ENCODE results near the gene ADGRG7. TPM values are rescaled to one million over a fixed set of nuclear protein-coding genes. Genes with fewer than 3 reads are reported as not detected.

Gene ADGRG7
- total RNA-seq, 1 donor from 2014 or later: not detected

DNA sequence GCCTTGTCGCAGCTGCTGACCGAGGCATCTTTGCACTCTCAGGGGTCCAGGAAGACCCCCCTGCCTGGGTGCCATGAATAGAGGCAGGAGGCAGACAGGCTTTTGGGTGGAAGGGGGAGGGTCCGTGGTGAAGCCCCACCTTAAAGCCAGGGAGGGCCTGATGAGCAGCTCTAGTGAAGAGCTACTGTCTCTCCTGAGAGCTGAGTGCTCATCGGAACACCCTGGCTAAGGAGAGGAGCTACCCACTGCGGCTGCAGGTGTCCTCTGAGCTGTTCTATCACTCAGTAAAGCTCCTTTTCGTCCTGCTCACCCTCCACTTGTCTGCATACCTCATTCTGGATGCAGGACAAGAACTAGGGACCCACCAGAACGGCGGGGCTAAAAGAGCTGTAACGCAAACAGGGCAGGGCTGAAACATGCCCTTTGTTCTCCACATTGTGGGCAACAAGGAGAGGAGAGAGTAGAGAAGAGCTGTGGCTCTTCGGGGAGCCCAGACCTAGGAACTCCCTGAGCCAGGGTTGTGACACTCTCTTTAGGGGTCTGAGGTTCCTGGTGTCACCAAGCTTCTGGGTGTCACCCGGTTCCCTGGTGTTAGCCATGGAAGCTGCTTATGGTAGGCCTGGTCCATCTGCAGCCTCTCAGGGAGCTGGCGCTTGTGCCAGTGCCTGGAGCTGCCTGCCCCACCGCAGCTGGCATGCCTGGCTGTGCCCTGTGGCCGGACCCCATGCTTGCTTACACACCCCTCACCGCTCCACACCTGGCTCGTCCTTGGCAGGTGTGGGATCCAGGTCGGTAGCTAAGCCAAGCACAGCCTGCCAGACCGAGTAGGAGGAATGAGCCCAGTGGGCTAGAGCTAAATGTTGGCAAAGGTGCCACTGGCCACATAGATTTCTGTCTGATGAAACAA lies 73.7 kb downstream of the ADGRG7 start:
- TF ChIP-seq, protein P1, sequence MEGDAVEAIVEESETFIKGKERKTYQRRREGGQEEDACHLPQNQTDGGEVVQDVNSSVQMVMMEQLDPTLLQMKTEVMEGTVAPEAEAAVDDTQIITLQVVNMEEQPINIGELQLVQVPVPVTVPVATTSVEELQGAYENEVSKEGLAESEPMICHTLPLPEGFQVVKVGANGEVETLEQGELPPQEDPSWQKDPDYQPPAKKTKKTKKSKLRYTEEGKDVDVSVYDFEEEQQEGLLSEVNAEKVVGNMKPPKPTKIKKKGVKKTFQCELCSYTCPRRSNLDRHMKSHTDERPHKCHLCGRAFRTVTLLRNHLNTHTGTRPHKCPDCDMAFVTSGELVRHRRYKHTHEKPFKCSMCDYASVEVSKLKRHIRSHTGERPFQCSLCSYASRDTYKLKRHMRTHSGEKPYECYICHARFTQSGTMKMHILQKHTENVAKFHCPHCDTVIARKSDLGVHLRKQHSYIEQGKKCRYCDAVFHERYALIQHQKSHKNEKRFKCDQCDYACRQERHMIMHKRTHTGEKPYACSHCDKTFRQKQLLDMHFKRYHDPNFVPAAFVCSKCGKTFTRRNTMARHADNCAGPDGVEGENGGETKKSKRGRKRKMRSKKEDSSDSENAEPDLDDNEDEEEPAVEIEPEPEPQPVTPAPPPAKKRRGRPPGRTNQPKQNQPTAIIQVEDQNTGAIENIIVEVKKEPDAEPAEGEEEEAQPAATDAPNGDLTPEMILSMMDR (IDR thresholded peaks at IDR 0.05): no peak
- H3K4me1 Mint-ChIP-seq (ENCODE audit: unreplicated experiment): no peaks in the 10 kb centered on the region
- H3K36me3 Mint-ChIP-seq (ENCODE audit: unreplicated experiment): peaks cover 2% of the 10 kb centered on the region
- H3K4me3 Mint-ChIP-seq (ENCODE audit: unreplicated experiment): no peak overlapping the region
- peaks cover 3% of the 10 kb centered on the region for H3K9me3 Mint-ChIP-seq (ENCODE audit: unreplicated experiment)
- no peak for DNase-seq (ENCODE audit: extremely low spot score, unreplicated experiment)
- H3K27me3 Mint-ChIP-seq (ENCODE audit: unreplicated experiment): peaks cover 29% of the 10 kb centered on the region
- H3K27ac Mint-ChIP-seq (ENCODE audit: unreplicated experiment): no peak overlapping the region

DNA sequence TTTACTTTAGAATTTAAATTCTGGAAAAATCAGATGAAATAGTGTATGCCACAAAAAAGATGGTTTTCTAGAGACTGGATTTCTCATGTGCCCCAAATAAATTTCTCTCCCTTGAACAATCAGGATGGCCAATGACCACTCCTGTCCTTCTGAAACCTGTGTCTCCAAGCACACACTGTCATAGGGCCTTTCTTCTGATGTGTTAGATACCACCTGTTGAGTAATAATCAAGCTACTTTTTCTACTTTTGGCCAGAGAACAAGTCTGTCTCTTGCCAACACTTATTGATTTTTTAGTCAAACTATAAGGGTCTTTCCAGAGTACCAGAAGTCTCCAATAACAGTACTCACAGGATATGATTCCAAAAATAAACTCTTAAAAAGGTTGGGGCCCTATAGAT lies 83.8 kb downstream of the ADGRG7 start:
- Mint-ChIP-seq H3K27me3 (ENCODE audit: unreplicated experiment) (peaks cover 68% of the 10 kb centered on the region), H3K9me3 (ENCODE audit: unreplicated experiment) (peaks cover 9% of the 10 kb centered on the region), H3K4me3 (ENCODE audit: unreplicated experiment) (no peak overlapping the region), H3K27ac (ENCODE audit: unreplicated experiment) (no peak overlapping the region), H3K36me3 (ENCODE audit: unreplicated experiment) (no peaks in the 10 kb centered on the region), H3K4me1 (ENCODE audit: unreplicated experiment) (peaks cover 3% of the 10 kb centered on the region)
- TF ChIP-seq, protein P1 (IDR thresholded peaks at IDR 0.05): no peak
- no peak for DNase-seq (ENCODE audit: extremely low spot score, unreplicated experiment)

DNA sequence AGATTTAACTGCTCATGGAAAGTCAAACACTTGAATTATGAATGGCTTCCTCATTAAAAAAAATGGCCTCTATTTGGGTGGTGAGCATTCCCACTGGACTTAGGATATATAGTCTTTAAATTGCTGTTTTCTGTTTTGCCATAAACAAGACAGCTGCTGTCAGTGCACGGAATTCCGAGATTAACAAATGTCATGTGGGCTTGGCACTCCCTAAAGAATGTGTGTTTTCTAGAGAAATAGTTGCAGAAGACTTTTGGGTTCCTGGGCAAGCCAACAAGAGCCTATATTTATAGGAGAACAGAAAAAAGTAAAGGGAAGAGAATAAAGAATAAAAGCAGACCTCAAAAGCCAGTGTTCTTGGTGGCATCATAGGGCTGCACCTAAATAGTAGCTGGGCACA lies 86.3 kb downstream of the ADGRG7 start:
- Mint-ChIP-seq H3K4me1 (ENCODE audit: unreplicated experiment) (peaks cover 3% of the 10 kb centered on the region), H3K36me3 (ENCODE audit: unreplicated experiment) (no peaks in the 10 kb centered on the region), H3K27ac (ENCODE audit: unreplicated experiment) (no peak overlapping the region), H3K9me3 (ENCODE audit: unreplicated experiment) (no peaks in the 10 kb centered on the region), H3K27me3 (ENCODE audit: unreplicated experiment) (peaks cover 72% of the 10 kb centered on the region), H3K4me3 (ENCODE audit: unreplicated experiment) (no peak overlapping the region)
- TF ChIP-seq, protein P1 (IDR thresholded peaks at IDR 0.05): no peak
- DNase-seq (ENCODE audit: extremely low spot score, unreplicated experiment): no peak

DNA sequence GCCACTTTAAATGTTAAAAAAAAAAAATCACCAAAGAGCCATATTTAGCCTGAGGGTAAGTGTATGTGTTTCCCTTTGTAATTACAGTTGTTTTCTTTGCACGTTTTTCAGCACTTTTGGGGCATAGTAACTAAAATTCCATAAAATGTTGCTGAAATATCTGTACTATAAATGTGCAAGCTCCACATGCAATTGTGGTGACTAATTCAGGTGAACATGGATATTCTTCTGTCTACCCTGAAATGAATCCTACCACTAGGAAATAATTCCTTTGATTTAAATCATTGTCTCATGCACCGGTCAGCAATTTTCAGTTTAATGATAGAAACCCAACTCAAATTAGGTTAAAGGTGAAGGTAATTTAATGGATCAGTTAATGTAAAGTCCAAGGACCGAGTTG lies 86.8 kb downstream of the ADGRG7 start:
- Mint-ChIP-seq H3K4me3 (ENCODE audit: unreplicated experiment) (no peak overlapping the region), H3K27me3 (ENCODE audit: unreplicated experiment) (peaks cover 76% of the 10 kb centered on the region), H3K27ac (ENCODE audit: unreplicated experiment) (no peak overlapping the region), H3K4me1 (ENCODE audit: unreplicated experiment) (peaks cover 3% of the 10 kb centered on the region), H3K36me3 (ENCODE audit: unreplicated experiment) (no peaks in the 10 kb centered on the region), H3K9me3 (ENCODE audit: unreplicated experiment) (no peaks in the 10 kb centered on the region)
- DNase-seq (ENCODE audit: extremely low spot score, unreplicated experiment): no peak
- TF ChIP-seq, protein P1 (IDR thresholded peaks at IDR 0.05): no peak

DNA sequence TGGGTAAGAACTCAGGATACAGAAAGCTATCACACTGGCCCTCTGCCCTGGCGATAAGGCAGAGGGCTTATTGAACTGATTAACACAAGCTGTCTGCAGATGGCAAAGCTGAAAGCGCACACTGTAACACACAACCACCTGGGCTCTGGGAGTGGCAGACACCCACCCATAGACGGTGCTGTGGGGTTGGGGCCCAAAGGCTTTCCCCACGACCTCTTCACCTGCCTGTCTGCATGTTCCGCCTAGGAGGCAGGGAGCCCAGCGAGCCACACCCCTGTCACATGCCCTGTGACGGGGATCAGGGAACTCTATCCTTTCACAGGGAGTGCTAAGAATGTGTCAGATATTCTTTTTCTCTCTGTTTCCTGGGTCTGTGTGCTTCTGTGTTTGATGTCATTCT lies 87.8 kb downstream of the ADGRG7 start:
- Mint-ChIP-seq H3K36me3 (ENCODE audit: unreplicated experiment) (no peaks in the 10 kb centered on the region), H3K27me3 (ENCODE audit: unreplicated experiment) (peaks cover 76% of the 10 kb centered on the region), H3K4me3 (ENCODE audit: unreplicated experiment) (no peak overlapping the region), H3K4me1 (ENCODE audit: unreplicated experiment) (peaks cover 3% of the 10 kb centered on the region), H3K9me3 (ENCODE audit: unreplicated experiment) (no peaks in the 10 kb centered on the region), H3K27ac (ENCODE audit: unreplicated experiment) (no peak overlapping the region)
- TF ChIP-seq, protein P1 (IDR thresholded peaks at IDR 0.05): no peak
- no peak for DNase-seq (ENCODE audit: extremely low spot score, unreplicated experiment)

Measured in osteocyte (in vitro differentiated cells).